COLO829 (cell line): ENCODE measurements around the gene SUSD3.
"Not testable (repeated sequence)": the region's sequence is repeated elsewhere in the genome, so short reads cannot be mapped to it uniquely, and the experiment has no call there.

Experiments used
- DNase-seq: peaks from one replicate; pipeline ENCODE4 v3.0.0; 2012; ENCODE audit warnings: low spot score

Gene SUSD3

GRCh38 chr9:93093877-93094657 lies 35.6 kb downstream of the SUSD3 start:
- DNase-seq = no peak

GRCh38 chr9:93094658-93095204 lies 36.2 kb downstream of the SUSD3 start:
- no peak for DNase-seq

DNA sequence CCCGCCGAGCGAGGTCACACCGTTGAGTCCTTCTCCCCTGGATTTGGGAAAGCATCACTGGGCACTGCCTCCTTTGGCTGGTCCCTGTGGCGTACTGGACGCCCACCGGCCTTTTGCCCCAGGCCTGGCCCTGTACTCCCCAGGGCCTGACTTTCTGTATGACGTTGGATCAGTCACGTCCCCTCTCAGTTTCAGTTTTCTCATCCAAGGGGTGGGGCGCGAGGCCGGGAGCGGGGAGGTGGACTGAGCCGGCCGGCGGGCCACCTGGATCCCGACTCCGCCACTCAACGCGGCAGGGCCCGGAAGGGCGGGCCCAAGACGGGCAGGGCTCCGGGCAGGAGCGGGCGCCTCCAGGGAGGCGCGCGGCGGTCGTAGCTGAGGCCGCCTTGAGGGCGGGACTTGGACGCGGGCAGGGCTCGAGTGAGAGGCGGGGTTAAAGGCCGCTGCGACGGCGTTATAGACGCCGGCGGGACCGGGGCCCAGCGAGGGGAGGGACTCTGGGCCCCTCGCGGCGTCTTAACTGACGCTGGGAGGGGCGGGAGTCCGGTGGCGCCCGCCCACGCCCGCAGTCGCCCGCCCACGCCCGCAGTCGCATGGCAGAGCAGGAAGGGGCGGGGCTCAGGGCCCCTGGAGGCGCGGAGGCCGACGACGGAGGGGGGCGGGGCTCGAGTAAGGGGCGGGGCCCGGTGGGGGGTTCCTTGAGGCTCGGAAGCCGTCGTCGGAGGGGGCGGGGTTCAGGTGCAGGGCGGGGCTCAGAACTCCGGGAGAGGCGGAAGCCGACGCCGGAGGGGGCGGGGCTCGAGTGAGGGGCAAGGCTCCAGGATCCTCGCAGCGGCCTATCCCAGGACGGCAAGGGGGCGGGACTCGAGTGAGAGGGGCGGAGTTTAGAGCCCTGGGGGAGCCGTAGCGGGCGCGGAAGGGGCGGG lies 37.0 kb downstream of the SUSD3 start:
- DNase-seq = peak; percentile 100

GRCh38 chr9:93096131-93096802 lies 37.8 kb downstream of the SUSD3 start, which contains the start of gene CARD19:
TSS of gene CARD19 (plus strand) at chr9:93096217. CDS start at chr9:93096346, 129 bp downstream.
- peak; percentile 24 for DNase-seq

- no peak for DNase-seq
Observed at GRCh38 chr9:93096811-93097382, 38.4 kb downstream of the SUSD3 start.

- peak; percentile 62 for DNase-seq
Observed at GRCh38 chr9:93097511-93098201, 39.2 kb downstream of the SUSD3 start.

GRCh38 chr9:93098236-93098946 lies 39.9 kb downstream of the SUSD3 start:
- DNase-seq = peak; percentile 97

DNA sequence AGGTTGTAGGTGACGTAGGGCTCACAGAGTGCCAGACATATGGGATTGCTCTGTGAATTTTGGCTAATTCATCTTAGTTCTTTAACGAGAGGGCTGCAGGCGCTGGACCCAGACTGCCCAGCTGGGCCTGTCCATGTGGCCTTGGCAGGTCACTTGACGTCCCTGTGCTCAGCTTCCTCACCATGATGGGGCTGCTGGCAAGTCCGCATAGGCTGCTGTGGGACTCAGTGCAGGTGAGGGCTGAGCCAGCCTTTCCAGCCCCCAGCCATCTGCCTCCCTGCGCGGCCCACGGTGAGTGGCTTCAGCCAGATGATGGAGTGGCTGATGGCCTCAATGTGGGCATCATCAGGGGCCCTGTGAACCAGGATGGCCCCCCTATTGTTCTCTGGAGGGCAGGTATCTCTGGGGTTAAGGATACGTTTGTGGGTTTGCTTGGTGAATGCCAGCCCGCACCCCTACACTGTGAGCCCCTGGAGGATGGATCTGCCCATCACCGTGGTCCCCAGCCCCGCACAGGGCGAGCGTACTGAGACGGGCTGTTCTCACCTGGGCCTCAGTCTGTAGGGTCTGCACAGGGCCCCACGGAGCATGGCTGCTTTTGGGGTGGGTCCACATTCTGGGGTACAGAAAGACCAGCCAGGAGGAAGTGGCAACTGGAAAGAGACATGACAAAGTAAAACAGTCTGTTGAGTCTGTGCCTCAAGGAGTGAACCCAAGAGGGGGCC lies 41.2 kb downstream of the SUSD3 start:
- no peak for DNase-seq

GRCh38 chr9:93100276-93100636 lies 41.8 kb downstream of the SUSD3 start:
- no peak for DNase-seq

DNA sequence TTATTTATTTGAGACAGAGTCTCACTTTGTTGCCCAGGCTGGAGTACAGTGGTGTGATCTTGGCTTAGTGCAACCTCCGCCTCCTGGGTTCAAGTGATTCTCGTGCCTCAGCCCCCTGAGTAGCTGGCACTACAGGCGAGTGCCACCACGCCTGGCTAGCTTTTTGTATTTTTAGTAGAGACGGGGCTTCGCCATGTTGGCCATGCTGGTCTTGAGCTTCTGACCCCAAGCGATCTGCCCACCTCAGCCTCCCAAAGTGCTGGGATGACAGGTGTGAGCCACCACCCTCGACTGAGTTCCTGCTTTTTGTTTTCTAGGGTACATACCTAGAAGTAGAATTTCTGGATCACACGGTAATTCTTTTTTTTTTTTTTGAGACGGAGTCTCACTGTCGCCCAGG lies 42.6 kb downstream of the SUSD3 start:
- DNase-seq = not testable (repeated sequence)

DNA sequence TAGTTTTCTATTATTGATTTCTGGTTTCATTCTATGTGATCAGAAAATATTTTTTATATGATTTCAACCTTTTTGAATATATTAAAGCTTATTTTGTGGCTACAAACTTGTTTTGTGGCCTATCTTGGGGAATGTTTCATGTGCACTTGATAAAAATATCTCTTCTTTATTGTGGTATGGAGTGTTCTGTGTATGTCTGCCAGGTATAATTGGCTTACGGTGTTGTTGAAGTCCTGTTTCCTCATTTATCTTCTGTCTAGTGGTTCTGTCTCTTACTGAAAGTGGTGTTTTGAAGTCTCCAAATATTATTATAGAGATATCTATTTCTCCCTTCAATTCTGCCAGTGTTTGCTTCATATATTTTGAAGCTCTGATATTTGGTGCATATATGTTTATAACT lies 47.1 kb downstream of the SUSD3 start:
- DNase-seq = no peak

- no peak for DNase-seq
Observed at GRCh38 chr9:93107151-93107824, 48.8 kb downstream of the SUSD3 start.

GRCh38 chr9:93107825-93108161 lies 49.3 kb downstream of the SUSD3 start:
- no peak for DNase-seq

- no peak for DNase-seq
Observed at GRCh38 chr9:93108291-93109041, 50.0 kb downstream of the SUSD3 start.

DNA sequence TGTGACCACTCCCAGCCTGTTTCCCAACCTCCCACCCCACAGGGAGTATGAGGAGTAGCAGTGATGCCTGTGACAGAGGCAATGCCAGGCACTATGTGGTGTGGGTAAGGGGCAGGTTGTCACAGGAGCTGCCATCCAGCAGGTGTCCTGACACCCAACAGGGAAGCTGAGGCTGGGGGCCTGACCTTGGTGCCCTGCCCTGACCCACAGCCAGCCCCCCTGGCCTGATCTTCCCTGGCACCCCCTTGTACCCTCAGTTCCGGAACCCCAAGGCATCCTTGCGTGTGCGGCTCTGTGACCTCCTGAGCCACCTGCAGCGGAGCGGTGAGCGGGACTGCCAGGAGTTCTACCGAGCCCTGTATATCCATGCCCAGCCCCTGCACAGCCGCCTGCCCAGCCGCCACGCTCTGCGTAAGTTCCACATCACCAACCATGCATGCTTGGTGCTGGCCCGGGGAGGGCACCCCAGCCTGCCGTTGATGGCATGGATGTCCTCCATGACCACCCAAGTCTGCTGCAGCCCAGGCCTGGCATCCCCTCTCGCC lies 51.9 kb downstream of the SUSD3 start:
- no peak for DNase-seq

DNA sequence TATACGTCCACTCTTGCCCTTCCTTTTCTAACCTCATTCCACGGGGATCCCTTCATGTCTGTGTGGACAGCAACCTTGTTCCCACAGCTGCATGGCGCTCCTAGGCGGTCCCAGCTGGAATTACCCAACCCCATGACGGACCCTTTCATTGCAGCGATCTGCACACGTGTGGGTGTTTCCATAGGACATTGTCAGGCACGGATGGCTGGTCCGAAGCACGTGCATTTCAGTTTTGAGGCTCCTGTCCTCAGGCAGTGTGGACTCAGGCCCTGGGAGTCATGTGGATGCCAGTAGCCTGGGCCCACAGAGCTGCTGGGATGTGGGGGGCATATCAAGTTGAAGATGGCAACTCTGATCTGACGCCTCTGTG lies 52.5 kb downstream of the SUSD3 start:
- no peak for DNase-seq

DNA sequence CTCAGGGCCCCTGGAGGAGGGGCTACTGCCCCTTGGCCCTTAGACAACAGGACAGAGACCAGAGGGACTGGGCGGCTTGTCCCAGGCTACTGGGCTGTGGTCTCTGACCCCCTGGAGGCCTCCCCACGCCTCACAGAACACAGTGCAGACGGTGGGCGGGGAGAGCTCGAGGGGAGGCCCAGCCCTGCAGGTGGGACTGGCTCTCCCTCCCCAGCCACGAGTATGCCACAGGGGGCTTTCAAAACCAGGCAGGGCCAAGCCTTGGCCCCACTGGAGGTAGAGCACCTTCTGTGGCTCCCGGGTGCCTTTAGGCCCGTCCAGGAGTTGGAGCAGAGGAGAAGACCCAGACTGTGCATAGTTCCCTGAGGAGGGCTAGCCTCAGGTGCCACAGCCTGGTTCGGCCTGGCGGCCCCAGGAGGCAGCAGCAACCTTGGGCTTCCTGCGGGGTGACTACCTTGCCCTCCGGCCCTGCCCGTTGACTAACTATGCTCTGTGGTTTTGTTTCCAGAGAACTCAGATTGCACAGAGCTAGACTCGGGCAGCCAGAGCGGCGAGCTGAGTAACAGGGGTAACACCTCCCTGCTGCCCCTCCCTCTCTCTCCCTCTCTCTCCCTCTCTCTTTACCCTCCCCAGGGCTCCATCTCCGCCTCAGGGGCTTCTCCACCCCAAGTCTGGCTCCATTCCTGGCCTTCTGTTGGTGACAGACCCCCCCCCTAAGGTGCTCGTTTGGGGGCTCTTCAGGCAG lies 53.0 kb downstream of the SUSD3 start:
- no peak for DNase-seq
